GM04503 (cell line): ENCODE results near the gene ZMYND11.
"Not testable (repeated sequence)": the region's sequence is repeated elsewhere in the genome, so short reads cannot be mapped to it uniquely, and the experiment has no call there.

ENCODE experiments used
- DNase-seq: peaks from one replicate; pipeline ENCODE4 v3.0.0-alpha.2; 2012; ENCODE audit warnings: low read depth

The ZMYND11 gene

DNA sequence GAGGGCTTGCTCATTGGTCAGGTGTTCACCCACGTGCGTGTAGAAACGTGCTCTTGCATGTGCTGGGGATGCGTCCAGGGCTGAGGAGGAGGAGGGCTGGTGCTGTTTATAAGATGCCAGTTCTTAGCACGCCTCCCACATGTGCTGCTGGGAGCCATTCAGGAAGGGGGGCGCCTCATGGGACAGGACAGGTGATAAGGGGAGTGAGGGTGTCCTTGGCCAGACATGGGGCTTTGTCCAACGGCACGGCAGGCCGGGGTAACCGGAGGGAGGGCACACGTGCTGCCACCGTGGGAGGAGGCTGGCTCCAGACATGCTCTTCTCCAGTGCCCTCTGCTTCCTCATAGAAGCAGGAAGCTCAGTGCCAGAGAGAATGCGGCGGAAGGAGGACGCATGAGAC, 150.0 kb downstream of the ZMYND11 start:
- no peak for DNase-seq

DNA sequence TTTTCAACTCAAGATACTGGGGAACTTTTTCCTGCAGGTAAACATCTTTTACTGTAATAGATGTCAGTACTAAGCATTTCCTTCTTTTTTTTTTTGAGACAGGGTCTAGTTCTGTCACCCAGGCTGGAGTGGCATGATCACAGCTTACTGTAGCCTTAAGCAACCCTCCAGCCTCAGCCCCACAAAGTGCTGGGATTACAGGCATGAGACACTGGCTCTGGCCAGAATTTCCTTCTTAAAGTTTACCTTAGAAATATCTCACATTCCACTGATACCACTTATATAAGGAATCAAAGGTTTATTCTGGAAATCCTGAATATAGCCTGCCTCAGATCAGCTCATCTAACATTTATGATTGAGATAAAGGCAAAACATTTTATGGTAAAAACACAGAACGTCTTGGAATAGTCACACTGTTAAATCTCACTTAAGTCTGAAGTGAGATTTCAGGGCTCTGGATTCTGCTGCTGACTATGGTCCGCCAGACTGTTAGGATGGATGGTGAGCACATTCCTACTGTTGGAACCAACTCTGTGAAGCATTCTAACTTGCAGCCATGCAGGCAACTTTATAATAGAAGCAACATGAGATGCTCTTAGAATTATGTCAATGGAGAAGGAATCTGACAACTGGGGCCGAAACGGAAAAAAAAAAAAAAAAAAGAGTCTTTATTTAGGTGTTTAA, 151.9 kb downstream of the ZMYND11 start:
- no peak for DNase-seq

DNA sequence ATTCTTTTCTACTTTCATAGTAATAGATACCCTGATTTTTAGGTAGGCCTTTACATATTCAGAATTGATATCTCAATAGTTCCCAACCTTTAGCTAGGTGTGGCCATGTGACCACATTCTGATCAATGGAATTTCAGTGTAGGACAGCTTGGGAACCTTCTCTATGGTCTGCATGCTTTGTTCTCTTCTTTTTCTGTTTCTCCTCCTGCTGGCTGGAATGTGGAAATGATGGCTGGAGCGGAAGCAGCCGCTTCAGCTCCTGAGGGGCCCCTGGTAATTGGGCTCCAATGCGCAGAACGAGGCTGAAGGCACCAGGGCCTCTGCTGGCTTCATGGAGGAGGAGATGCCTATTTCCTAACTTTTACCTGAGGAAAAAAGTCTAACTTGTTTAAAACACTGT, 152.6 kb downstream of the ZMYND11 start:
- no peak for DNase-seq

DNA sequence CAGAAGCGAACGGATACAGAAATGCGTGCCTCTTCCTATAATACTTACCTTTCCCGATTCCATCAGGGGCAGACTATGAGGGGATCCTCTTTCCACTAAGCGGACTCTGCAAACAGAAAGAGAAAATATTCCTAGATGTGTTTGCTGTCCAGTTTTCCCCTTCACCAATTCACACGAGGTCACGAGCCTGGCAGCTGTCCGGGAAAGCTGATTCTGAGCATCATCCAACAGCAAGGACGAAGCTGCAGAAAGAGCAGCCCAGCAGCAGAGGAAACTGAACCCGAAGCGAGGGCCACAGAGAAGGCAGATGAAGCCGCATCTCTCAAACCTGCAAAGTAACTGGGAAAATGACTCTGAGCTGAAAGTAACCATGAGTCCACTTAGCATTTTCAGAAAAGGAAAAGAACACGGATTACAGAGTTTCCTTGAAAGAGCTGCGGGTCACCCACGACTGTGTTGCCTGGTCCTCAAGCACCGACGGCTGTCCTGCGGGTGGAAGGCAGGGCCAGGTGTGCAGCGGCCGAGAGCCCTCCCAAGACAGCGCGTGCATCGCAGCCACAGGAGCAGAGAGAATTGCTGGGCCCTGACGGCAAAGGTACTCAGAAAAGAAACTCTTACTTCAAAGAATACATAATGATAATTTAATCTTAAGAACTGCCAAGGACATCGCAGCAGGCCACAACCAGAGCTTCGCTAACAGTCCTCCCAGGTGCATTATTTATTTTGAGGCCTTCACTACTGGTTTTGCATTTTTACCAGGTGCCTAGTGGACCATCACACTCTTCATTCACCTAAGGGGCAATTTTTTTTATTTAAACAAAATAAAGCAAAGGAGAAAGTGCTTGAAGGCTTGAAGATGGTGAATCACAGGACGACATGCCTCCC, 153.3 kb downstream of the ZMYND11 start:
- no peak for DNase-seq

DNA sequence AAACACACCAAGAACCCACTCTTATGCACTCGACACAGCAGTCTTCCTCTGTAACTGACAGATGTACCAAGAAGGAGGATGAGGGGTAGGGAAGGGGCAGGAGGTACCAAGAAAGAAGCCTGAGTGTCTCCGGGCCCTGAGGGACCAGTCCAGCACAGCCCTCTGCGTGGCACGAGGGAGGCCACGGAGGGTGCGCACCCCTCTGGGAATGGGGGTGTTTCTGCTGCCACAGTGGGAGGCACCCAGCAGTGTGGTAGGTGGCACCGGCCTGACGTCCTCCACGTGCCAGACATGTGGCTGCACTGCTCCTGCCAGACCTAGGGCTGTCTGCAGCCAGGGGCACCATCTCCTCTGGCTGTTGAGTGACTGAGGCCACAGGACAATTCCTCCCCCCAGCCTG, 154.3 kb downstream of the ZMYND11 start:
- DNase-seq = no peak

DNA sequence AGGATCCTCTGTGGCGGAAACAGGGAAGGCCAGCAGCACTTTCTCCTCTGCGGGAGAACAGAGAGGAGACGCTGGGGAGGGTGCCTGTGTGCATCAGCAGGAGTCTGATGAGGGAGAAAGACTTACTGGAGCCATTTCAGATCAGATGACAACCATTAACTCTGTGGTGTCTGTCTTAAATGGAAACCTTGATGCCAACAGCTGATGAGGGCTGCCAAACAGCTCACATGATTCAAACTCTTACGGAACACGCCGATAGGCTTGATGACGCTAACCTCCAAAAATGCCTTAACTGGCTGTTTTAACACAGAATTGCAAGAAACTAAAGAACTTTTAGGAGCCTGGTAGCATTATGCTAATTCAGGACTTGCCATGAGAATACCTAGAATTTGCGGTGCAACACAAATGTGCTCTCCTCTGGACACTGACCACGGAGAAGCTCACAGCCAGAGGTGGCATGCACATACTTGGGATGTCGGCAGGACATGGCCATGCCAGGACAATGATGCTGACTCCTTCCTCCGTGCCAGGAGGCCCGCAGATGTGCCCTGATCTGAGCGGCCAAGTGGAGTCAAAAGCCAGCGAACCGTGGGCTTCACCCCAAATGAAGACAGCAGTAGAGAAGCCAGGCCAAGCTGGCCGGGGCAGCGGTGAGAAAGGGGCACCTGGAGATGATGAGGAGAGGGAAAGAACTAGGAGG, 154.9 kb downstream of the ZMYND11 start:
- DNase-seq = peak; percentile 77

DNA sequence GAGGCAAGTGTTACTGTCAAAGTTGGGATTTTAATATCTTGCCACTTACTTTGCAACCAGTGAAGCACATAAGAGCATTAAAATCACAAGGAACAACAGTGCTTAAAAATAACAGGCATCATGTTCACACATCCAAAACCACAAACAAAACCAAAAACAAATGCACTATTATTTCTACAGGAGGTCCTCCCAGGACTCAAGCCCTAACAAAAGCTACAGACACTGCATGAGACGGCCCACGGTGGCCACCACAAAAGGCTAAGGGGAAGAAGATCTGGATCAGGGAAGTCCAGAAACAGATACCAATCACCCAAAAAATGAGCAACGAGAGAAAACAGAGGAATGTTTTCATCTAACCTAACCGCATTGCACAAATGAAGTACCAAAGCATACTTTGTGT, 158.4 kb downstream of the ZMYND11 start:
- no peak for DNase-seq

DNA sequence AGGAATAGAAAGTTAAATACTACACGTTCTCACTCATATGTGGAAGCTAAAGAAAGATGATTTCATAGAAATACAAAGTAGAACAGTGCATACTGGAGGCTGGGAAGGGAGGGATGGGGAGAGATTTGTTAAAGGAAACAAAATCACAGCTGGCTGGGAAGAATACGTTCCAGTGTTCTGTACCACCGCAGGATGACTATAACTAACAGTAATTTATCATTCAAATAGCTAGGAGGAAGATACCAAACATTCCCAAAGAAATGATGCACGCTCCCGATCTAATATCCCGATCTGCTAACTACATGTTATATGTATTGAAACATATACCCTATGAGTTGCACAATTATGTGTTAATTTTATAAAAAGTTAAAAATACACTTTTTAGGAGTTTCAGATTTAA, 162.3 kb downstream of the ZMYND11 start:
- DNase-seq = no peak

DNA sequence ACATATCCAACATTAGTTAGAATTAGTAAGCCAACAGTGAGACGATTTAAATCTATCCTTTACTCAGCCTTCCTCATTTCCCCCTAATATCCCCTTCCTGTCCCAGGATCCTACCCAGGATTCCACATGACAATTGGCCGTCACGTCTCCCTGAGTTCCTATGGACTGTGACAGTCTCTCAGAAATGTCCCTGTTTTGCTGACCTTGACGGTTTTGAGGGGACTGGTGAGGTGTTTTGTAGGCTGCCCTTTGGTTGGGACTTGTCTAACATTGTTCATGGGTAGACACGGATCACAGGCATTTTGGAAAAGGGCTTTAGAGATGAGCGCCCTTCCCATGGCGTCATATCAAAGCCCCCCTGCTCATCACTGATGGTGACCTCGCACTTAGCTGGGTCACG, 162.8 kb downstream of the ZMYND11 start:
- DNase-seq = no peak

DNA sequence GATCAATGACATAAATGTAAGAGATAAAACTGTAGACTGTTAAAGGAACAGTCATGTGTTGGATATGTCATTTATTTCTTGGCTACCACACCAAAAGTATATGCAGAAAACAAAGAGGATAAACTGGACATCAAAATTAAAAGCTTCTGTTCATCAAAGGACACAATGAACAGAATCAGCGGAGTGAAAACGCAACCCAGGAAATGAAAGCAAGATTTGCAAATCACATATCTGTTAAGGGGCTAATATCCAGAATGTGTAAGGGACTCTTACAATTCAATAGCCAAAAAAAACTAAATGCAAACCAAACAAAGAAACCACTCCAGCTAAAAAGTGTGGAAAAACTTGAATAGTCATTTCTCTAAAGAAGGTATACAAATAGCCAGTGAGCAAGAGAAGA, 164.3 kb downstream of the ZMYND11 start:
- DNase-seq = no peak

DNA sequence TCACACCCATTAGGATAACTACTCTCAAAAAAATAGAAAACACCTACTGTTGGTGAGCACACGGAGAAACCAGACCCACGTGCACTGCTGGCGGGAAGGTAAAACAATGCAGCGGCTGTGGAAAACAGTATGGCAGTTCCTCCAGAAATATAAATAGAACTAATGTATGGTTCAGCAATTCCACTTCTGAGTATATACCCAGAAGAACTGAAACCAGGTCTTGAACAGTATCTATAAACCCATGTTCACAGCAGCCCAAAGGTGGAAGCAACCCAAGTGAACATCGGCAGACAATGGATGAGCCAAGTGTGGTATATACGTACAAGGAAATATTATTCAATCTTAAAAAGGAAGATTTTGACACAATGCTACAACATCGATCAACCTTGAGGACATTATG, 164.7 kb downstream of the ZMYND11 start:
- no peak for DNase-seq

DNA sequence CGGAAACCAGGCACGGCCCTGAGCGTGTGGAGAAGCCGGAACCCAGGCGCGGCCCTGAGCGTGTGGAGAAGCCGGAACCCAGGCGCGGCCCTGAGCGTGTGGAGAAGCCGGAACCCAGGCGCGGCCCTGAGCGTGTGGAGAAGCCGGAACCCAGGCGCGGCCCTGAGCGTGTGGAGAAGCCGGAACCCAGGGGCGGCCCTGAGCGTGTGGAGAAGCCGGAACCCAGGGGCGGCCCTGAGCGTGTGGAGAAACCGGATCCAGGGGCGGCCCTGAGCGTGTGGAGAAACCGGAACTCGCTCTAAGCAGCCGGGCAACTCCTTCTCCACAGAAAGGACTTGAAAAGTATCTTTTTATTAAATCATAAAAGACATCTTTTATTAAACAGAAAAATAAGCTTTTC, 165.3 kb downstream of the ZMYND11 start:
- DNase-seq = not testable (repeated sequence)

DNA sequence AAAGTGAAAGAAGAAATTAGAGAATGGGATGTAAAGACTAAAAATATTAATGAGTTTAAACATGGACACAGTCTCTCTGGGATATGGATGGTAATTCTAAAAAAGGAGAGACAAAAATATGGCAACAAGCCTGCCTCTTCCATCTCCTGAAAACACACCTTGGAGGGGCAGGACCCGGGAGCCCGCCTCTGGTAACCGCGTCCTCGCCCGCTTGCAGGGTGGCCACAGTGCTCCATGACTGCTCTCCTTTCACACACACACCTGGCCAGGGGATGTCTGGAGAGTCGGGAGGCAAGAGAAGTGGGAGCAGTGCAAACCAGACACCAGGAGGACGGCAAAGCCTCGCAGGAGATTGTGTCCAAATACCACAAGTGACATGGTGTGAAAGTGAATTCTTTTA, 166.3 kb downstream of the ZMYND11 start:
- no peak for DNase-seq
